Liver (tissue), 9 donors: ENCODE measurements around the gene RANBP3. TPM values are rescaled to one million over a fixed set of nuclear protein-coding genes. Genes with fewer than 3 reads are reported as not detected.

Source experiments
- DNase-seq: peaks from one replicate; pipeline ENCODE4 v3.0.0-alpha.2; 2017; ENCODE audit warnings: low spot score
- H3K27ac ChIP-seq, 2 donors: one replicate each; pipeline ENCODE4 v1.7.0; 2013; ENCODE audit warnings: inconsistent platforms in 2 of 2, low read length in 2 of 2, control low read depth in 1 of 2, low read depth in 1 of 2, mild to moderate bottlenecking in 1 of 2
- H3K27me3 ChIP-seq, 4 donors: one replicate each; pipeline versions ENCODE4 v1.6.1 to v1.7.0; 2013; ENCODE audit warnings: low read length in 3 of 4, inconsistent platforms in 1 of 4, mild to moderate bottlenecking in 1 of 4, moderate library complexity in 1 of 4; ENCODE audit not compliant: control insufficient read depth in 4 of 4, insufficient read depth in 4 of 4
- H3K36me3 ChIP-seq, 4 donors: one replicate each; pipeline versions ENCODE4 v1.6.1 to v1.7.0; 2013; ENCODE audit warnings: low read length in 3 of 4, mild to moderate bottlenecking in 3 of 4, low read depth in 1 of 4, moderate library complexity in 1 of 4; ENCODE audit not compliant: control insufficient read depth in 4 of 4, insufficient read depth in 3 of 4
- H3K4me1 ChIP-seq, 4 donors: one replicate each; pipeline versions ENCODE4 v1.6.1 to v1.7.0; 2013; ENCODE audit warnings: low read length in 3 of 4, mild to moderate bottlenecking in 3 of 4, moderate library complexity in 1 of 4; ENCODE audit not compliant: control insufficient read depth in 4 of 4, insufficient read depth in 4 of 4
- H3K4me3 ChIP-seq, 3 donors: one replicate each; pipeline versions ENCODE4 v1.6.1 to v1.7.0; 2013; ENCODE audit warnings: low read length in 3 of 3, control low read depth in 1 of 3, low read depth in 1 of 3, mild to moderate bottlenecking in 1 of 3
- H3K9ac ChIP-seq, 2 donors: one replicate each; pipeline ENCODE4 v1.7.0; 2013; ENCODE audit warnings: low read length in 2 of 2, mild to moderate bottlenecking in 2 of 2, moderate library complexity in 2 of 2, control low read depth in 1 of 2, low read depth in 1 of 2
- H3K9me3 ChIP-seq, 4 donors: one replicate each; pipeline versions ENCODE4 v1.6.1 to v1.7.0; 2013; ENCODE audit warnings: low read length in 3 of 4; ENCODE audit not compliant: control insufficient read depth in 4 of 4
- EGR1 ChIP-seq, 2 donors: IDR thresholded peaks; 2 replicates each; pipeline ENCODE4 v1.6.1; 2016 to 2018; ENCODE audit warnings: antibody characterized with exemption in 2 of 2, low read depth in 2 of 2
- FOXA1 ChIP-seq: IDR thresholded peaks from 2 replicates; pipeline ENCODE4 v1.6.1; 2016; ENCODE audit warnings: antibody characterized with exemption
- FOXA2 ChIP-seq: IDR thresholded peaks from 2 replicates; pipeline ENCODE4 v1.6.1; 2016; ENCODE audit warnings: antibody characterized with exemption
- HNF4A ChIP-seq, 2 donors: conservative IDR thresholded peaks; 2 replicates each; pipeline ENCODE4 v1.6.1; 2016; ENCODE audit warnings: antibody characterized with exemption in 2 of 2, mild to moderate bottlenecking in 2 of 2
- HNF4G ChIP-seq: IDR thresholded peaks from 2 replicates; pipeline ENCODE4 v1.6.1; 2016; ENCODE audit warnings: antibody characterized with exemption
- JUND ChIP-seq, 2 donors: IDR thresholded peaks; 2 replicates each; pipeline ENCODE4 v1.6.1; 2016; ENCODE audit warnings: antibody characterized with exemption in 2 of 2
- NR2F2 ChIP-seq: IDR thresholded peaks from 2 replicates; pipeline ENCODE4 v1.6.1; 2016; ENCODE audit warnings: antibody characterized with exemption
- RXRA ChIP-seq, 2 donors: IDR thresholded peaks; 2 replicates each; pipeline ENCODE4 v1.6.1; 2017 to 2018; ENCODE audit warnings: antibody characterized with exemption in 2 of 2, mild to moderate bottlenecking in 1 of 2
- SP1 ChIP-seq: IDR thresholded peaks from 2 replicates; pipeline ENCODE4 v1.6.1; 2018; ENCODE audit warnings: antibody characterized with exemption, mild to moderate bottlenecking
- TAF1 ChIP-seq: conservative IDR thresholded peaks from 2 replicates; pipeline ENCODE4 v1.6.1; 2016; ENCODE audit warnings: antibody characterized with exemption, mild to moderate bottlenecking
- YY1 ChIP-seq: IDR thresholded peaks from 2 replicates; pipeline ENCODE4 v1.6.1; 2016; ENCODE audit warnings: antibody characterized with exemption, mild to moderate bottlenecking
- WGBS: extraction: QIAGEN DNeasy Blood & Tissue Kit; methylation state at CpG from one replicate; pipeline ENCODE4 v1.1.7; 2013; 5-methylcytosine and 5-hydroxymethylcytosine counted together
- polyA plus RNA-seq, 2 donors: library from polyadenylated mRNA; stranded (reverse) in 1 of 2; unstranded in 1 of 2; fragments of 200-250 nt in 1 of 2; fragments of >200 nt in 1 of 2; fragmentation: Nextera tagmentation in 1 of 2; extraction: Ambion mirVana in 1 of 2; gene quantifications; one replicate each; pipeline versions ENCODE4 v1.2.1 to v1.2.3, GENCODE V29; 2013 to 2015
- total RNA-seq, 2 donors: library from RNA; depleted of rRNA; stranded (reverse); fragments of >200 nt; gene quantifications; one replicate each; pipeline ENCODE4 v1.2.3, GENCODE V29; 2014
- TF ChIP-seq, protein P1 (sequence below): IDR thresholded peaks from 2 replicates; pipeline ENCODE4 v1.6.1; 2016; ENCODE audit warnings: antibody characterized with exemption
- TF ChIP-seq, protein P2 (sequence below): IDR thresholded peaks from 2 replicates; pipeline ENCODE4 v1.6.1; 2016; ENCODE audit warnings: antibody characterized with exemption, mild to moderate bottlenecking
- TF ChIP-seq, protein P3 (sequence below): IDR thresholded peaks from 2 replicates; pipeline ENCODE4 v1.6.1; 2016; ENCODE audit warnings: antibody characterized with exemption
- TF ChIP-seq, protein P4 (sequence below): IDR thresholded peaks from 2 replicates; pipeline ENCODE4 v1.6.1; 2016; ENCODE audit warnings: antibody characterized with exemption
- TF ChIP-seq, protein P5 (sequence below): fragments of 150-350 bp; IDR thresholded peaks from 2 replicates; pipeline ENCODE4 v1.5.1; 2017; ENCODE audit warnings: improper control_type of control experiment, low read depth, low read length; ENCODE audit not compliant: missing input control
- donor health status: healthy.
- donor health status: healthy.
- donor health status: healthy.
- donor health status: healthy.
- donor health status: healthy.

RANBP3 gene
- total and polyA plus RNA-seq, 4 donors, result 10.0 to 23.3 (median 20.7) TPM

DNA sequence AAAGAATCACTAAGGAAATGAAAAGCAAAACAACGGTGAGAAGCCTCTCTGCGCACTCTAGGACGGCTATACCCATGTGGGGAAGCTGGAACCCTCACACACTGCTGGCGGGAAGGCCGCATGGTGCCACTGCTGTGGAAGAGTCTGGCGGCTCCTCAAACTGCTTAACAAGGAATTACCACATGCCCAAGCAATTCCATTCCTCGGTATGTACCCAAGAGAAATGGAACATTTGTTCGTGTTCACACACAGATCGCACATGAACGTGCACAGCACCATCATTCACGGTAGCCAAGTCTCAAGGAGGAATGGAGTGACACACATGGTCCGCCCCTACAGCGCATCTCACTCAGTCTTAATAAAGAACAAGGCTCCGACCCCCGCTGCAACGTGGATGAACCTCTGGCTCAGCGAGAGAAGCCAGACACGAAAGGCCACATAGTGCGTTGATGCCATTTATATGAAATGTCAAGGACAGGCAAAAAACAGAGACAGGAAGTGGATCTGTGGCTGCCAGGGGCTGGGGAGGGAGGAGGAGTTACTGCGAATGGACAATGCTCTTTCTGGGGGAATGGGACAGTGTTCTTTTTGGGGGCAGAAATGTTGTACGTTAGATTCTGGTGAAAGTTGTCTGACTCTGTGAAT, 56.3 kb downstream of the RANBP3 start:
- 87% methylated on average over 21 of the region's 21 CpGs for WGBS
- no peak overlapping the region for H3K27ac ChIP-seq

DNA sequence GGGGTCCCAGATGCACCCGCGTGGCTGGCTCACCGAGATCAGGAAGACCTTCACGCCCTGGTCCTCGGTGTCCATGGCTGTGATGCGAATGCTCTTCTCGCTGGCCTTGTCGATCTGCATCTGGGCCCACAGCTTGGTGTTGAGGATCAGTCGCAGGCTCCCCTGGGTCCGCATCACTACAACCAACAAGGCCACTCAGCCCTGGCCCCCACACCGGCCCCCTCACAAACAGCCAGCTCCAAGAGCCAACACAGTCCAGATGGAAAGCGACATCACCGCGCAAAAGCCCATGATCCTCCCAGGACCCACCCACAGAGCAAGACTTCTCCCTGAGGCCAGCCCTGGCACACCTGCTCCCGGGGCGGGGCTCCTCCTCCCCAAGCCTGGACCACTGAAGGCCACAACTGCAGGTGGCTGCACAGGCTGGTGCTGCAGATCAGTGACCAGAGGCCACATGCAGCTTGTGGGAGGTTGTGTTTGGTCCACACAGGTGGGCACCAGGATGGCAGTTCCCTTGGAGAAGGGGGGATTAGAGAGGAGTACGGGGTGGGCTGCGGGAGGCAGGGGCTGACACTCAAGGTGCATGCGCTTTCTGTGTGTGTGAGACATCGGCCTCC, 59.4 kb downstream of the RANBP3 start:
- Histone ChIP-seq H3K36me3 (peaks cover 15 to 67% (median 19%) of the 10 kb centered on the region in 4 donors), H3K4me1 (peaks cover 5 to 12% (median 6%) of the 10 kb centered on the region in 4 donors), H3K27me3 (no peaks in the 10 kb centered on the region), H3K9me3 (no peaks in the 10 kb centered on the region), H3K4me3 (no peak overlapping the region), H3K9ac (no peak overlapping the region), H3K27ac (no peak overlapping the region)
- 97% methylated on average over 20 of the region's 20 CpGs for WGBS
- DNase-seq, result no peak
- no peak for TF ChIP-seq HNF4A (conservative IDR thresholded peaks at IDR 0.05)
- TF ChIP-seq, protein P1, sequence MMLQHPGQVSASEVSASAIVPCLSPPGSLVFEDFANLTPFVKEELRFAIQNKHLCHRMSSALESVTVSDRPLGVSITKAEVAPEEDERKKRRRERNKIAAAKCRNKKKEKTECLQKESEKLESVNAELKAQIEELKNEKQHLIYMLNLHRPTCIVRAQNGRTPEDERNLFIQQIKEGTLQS, result no peak
- no peak for TF ChIP-seq HNF4G
- TF ChIP-seq YY1, result no peak
- no peak for TF ChIP-seq EGR1 (IDR thresholded peaks at IDR 0.05; ENCODE audit: low read depth in 2 of 2)
- TF ChIP-seq JUND (IDR thresholded peaks at IDR 0.05), result no peak
- no peak for TF ChIP-seq FOXA2

More for the DNA sequence above, 56.3 kb downstream of the RANBP3 start:
- H3K9ac ChIP-seq, result no peak overlapping the region
- no peak for DNase-seq
- H3K36me3 ChIP-seq, result peaks cover 18 to 86% (median 42%) of the 10 kb centered on the region in 4 donors
- H3K4me3 ChIP-seq, result no peak overlapping the region
- no peak for TF ChIP-seq SP1
- no peak for TF ChIP-seq FOXA1
- peak; percentile 27 for TF ChIP-seq NR2F2
- no peaks in the 10 kb centered on the region for H3K4me1 ChIP-seq
- no peaks in the 10 kb centered on the region for H3K9me3 ChIP-seq
- no peaks in the 10 kb centered on the region for H3K27me3 ChIP-seq

DNA sequence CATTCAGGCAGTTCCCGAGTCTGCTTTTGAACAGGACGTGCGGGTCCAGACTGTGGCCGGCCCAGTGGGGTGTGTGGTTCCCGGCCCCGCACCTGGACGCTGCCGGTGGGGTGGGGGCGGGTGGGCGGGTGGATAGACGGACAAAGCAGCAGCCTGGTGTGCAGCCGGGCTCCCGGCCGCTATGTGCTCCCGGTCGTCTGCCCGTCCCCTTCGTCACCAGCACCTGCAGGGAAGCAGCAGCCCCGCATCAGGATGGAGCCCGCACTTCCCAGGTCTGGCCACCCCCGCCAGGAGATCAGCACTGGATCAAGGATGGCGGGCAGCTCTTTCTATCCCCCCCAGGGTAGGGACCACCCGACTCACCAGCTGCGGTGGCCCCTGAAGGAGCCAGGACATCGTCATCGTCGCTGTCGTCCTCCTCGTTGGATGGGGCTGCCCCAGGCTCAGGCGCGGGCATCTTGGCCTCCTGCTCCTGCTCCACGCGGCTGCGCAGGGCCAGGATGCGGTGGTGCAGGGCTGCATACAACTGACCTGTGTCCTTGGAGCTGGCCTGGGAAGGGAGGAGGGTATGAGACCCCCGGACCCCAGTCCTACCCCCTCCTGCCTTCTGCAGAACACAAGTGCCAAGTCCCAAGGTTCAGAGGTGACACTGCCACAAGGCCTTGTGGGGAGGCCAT, 60.4 kb downstream of the RANBP3 start:
- no peak overlapping the region for H3K9ac ChIP-seq
- no peak overlapping the region for H3K4me3 ChIP-seq
- H3K9me3 ChIP-seq, result no peaks in the 10 kb centered on the region
- TF ChIP-seq JUND (IDR thresholded peaks at IDR 0.05), result no peak
- TF ChIP-seq, protein P2, sequence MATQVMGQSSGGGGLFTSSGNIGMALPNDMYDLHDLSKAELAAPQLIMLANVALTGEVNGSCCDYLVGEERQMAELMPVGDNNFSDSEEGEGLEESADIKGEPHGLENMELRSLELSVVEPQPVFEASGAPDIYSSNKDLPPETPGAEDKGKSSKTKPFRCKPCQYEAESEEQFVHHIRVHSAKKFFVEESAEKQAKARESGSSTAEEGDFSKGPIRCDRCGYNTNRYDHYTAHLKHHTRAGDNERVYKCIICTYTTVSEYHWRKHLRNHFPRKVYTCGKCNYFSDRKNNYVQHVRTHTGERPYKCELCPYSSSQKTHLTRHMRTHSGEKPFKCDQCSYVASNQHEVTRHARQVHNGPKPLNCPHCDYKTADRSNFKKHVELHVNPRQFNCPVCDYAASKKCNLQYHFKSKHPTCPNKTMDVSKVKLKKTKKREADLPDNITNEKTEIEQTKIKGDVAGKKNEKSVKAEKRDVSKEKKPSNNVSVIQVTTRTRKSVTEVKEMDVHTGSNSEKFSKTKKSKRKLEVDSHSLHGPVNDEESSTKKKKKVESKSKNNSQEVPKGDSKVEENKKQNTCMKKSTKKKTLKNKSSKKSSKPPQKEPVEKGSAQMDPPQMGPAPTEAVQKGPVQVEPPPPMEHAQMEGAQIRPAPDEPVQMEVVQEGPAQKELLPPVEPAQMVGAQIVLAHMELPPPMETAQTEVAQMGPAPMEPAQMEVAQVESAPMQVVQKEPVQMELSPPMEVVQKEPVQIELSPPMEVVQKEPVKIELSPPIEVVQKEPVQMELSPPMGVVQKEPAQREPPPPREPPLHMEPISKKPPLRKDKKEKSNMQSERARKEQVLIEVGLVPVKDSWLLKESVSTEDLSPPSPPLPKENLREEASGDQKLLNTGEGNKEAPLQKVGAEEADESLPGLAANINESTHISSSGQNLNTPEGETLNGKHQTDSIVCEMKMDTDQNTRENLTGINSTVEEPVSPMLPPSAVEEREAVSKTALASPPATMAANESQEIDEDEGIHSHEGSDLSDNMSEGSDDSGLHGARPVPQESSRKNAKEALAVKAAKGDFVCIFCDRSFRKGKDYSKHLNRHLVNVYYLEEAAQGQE, result no peak
- TF ChIP-seq, protein P3, sequence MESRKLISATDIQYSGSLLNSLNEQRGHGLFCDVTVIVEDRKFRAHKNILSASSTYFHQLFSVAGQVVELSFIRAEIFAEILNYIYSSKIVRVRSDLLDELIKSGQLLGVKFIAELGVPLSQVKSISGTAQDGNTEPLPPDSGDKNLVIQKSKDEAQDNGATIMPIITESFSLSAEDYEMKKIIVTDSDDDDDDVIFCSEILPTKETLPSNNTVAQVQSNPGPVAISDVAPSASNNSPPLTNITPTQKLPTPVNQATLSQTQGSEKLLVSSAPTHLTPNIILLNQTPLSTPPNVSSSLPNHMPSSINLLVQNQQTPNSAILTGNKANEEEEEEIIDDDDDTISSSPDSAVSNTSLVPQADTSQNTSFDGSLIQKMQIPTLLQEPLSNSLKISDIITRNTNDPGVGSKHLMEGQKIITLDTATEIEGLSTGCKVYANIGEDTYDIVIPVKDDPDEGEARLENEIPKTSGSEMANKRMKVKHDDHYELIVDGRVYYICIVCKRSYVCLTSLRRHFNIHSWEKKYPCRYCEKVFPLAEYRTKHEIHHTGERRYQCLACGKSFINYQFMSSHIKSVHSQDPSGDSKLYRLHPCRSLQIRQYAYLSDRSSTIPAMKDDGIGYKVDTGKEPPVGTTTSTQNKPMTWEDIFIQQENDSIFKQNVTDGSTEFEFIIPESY, result no peak
- TF ChIP-seq HNF4G, result no peak
- TF ChIP-seq TAF1, result no peak
- no peak for TF ChIP-seq HNF4A (conservative IDR thresholded peaks at IDR 0.05)
- no peak for TF ChIP-seq RXRA (IDR thresholded peaks at IDR 0.05)
- no peak for TF ChIP-seq FOXA2
- TF ChIP-seq EGR1 (IDR thresholded peaks at IDR 0.05; ENCODE audit: low read depth in 2 of 2), result no peak
- TF ChIP-seq, protein P4, sequence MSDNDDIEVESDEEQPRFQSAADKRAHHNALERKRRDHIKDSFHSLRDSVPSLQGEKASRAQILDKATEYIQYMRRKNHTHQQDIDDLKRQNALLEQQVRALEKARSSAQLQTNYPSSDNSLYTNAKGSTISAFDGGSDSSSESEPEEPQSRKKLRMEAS, result no peak
- TF ChIP-seq, protein P5, sequence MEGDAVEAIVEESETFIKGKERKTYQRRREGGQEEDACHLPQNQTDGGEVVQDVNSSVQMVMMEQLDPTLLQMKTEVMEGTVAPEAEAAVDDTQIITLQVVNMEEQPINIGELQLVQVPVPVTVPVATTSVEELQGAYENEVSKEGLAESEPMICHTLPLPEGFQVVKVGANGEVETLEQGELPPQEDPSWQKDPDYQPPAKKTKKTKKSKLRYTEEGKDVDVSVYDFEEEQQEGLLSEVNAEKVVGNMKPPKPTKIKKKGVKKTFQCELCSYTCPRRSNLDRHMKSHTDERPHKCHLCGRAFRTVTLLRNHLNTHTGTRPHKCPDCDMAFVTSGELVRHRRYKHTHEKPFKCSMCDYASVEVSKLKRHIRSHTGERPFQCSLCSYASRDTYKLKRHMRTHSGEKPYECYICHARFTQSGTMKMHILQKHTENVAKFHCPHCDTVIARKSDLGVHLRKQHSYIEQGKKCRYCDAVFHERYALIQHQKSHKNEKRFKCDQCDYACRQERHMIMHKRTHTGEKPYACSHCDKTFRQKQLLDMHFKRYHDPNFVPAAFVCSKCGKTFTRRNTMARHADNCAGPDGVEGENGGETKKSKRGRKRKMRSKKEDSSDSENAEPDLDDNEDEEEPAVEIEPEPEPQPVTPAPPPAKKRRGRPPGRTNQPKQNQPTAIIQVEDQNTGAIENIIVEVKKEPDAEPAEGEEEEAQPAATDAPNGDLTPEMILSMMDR, result no peak
- no peaks in the 10 kb centered on the region for H3K27me3 ChIP-seq
- WGBS, result 96% methylated on average over 36 of the region's 36 CpGs
- no peak overlapping the region for H3K27ac ChIP-seq
- H3K36me3 ChIP-seq, result peaks cover 15 to 58% (median 16%) of the 10 kb centered on the region in 4 donors
- H3K4me1 ChIP-seq, result peaks cover 5 to 12% (median 6%) of the 10 kb centered on the region in 4 donors
- no peak for DNase-seq
